Measurements from ENCODE around the gene C17orf67. TPM values are rescaled to one million over a fixed set of nuclear protein-coding genes. Genes with fewer than 3 reads are reported as not detected.

The C17orf67 gene
- total and polyA plus RNA-seq, 2 of the 8 experiments (the other 6 are each of a cell fraction or from before 2014, with no cell fraction given): 0.67 to 2.2 TPM

DNA sequence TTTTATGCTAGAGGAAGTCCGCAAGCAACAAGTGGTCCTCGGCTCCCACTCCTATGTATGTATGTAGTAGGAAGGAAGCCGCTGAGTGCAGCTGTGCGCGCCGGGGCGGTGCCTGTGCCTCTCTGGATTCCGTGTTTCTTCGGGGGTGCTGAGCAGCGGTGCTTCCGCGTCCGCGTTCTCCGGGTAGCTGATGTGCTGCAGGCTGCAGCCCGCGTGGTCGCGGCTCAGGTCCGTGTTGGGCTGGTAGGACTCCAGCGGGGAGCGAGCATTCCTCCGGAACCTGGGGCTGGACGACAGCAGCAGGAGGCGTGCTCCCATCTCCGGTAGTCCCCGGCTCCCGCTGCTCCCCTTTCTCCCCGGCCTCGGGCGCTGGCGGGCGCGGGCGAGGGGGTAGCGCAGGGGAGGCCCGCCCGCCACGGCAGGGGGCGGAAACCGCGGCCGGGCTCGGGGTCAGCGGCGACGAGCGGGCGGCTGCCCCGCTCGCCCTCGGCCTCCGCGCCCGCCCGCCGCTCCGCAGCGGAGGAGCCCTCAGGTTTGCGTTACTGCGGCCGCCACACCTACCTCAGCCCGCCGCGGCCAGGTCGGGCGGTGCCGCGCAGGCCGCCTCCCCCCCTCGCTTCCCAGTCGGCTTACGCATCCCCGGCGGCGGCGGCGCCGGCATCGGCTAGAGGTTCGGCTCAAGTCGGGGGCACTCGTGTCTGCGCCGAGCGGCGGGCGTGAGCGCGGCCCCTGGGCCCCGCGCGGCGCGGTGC lies 487 bp downstream of the C17orf67 start:
- peak overlapping the region; percentile 52 for H4K5ac ChIP-seq (ENCODE audit: insufficient read length, low read depth, low read length)
- no peak overlapping the region; the same call in 1 of the 2 replicates for H3K27ac ChIP-seq (ENCODE audit: low read depth, low read length)
- H2AK5ac ChIP-seq (ENCODE audit: low read depth, low read length): no peak overlapping the region
- peaks cover 0 to 12% of the 10 kb centered on the region in 2 experiments for H4K20me1 ChIP-seq (replicated peaks in 1 of 2; ENCODE audit: control insufficient read depth in 1 of 2, insufficient read depth in 2 of 2, low read length in 2 of 2)
- peak overlapping the region; percentile 66 to 98 for H3K4me2 ChIP-seq (ENCODE audit: insufficient read depth in 1 of 2, low read depth in 2 of 2, low read length in 2 of 2)
- H2BK20ac ChIP-seq (ENCODE audit: low read length): no peak overlapping the region
- ChIA-PET CTCF (ENCODE audit: partially characterized antibody) (interaction anchor here (1.9 kb wide), 1 partner anchor 18 kb away, joined by 6 read pairs; no protein-coding TSS in a partner anchor), POLR2A (ENCODE audit: partially characterized antibody) (interaction anchor here (0.8 to 1.7 kb wide), 5 partner anchors 9 to 206 kb away, joined by 3 to 5 read pairs (median 3); no protein-coding TSS in a partner anchor)
- H2BK5ac ChIP-seq (ENCODE audit: low read depth, low read length): no peak overlapping the region
- H3K9me3 ChIP-seq (ENCODE audit: insufficient read depth in 2 of 2, low read depth in 1 of 2, low read length in 1 of 2): no peaks in the 10 kb centered on the region; a peak in 1 of 4 replicates
- peak; percentile 31 to 75 for DNase-seq (ENCODE audit: low read depth in 1 of 2, low spot score in 2 of 2)
- no peak overlapping the region; the same call in 1 of the 2 replicates for H3K18ac ChIP-seq (ENCODE audit: extremely low read depth, low read length)
- no peaks in the 10 kb centered on the region; the same call in 1 of the 2 replicates for H3K79me1 ChIP-seq (ENCODE audit: low read depth, low read length)
- H3K56ac ChIP-seq (replicated peaks; ENCODE audit: insufficient read length, low read depth, low read length): no peak overlapping the region
- H2AFZ ChIP-seq (ENCODE audit: low read length): no peak overlapping the region; the same call in 1 of the 2 replicates
- peak overlapping the region; percentile 76 for H4K91ac ChIP-seq (replicated peaks; ENCODE audit: insufficient read length, low read length)
- peak overlapping the region; percentile 65 for H2BK120ac ChIP-seq (replicated peaks; ENCODE audit: low read depth, low read length)
- H3K79me2 ChIP-seq (ENCODE audit: control insufficient read depth in 1 of 2, insufficient read depth in 2 of 2, low read length in 2 of 2): peaks cover 0 to 8% of the 10 kb centered on the region in 2 experiments; a peak in 1 of 4 replicates
- H3K36me3 ChIP-seq (ENCODE audit: control insufficient read depth in 2 of 4, insufficient read depth in 4 of 4, low read length in 3 of 4): no peaks in the 10 kb centered on the region; a peak in 1 of 8 replicates
- peak overlapping the region; percentile 71 for H3K4ac ChIP-seq (replicated peaks; ENCODE audit: insufficient read length, low read depth, low read length)
- WGBS, 2 experiments (ENCODE audit: extremely low coverage in 1 of 2, insufficient coverage in 1 of 2, insufficient read length in 1 of 2, insufficient replicate concordance in 2 of 2, low coverage in 1 of 2, low lambda C conversion rate in 2 of 2, missing lambda C conversion rate in 1 of 2): 1% methylated on average over 32 of the region's 95 CpGs; no CpG with 5 or more reads in 1 of the 2 experiments
- peaks cover 18% of the 10 kb centered on the region for H3K23me2 ChIP-seq (ENCODE audit: low read depth, low read length)
- peaks cover 0 to 8% (median 6%) of the 10 kb centered on the region in 4 experiments; a peak in 6 of 7 replicates for H3K27me3 ChIP-seq (replicated peaks in 1 of 4; ENCODE audit: control insufficient read depth in 3 of 4, extremely low read depth in 1 of 4, insufficient read depth in 3 of 4, low read length in 3 of 4)
- no peak overlapping the region for H3K14ac ChIP-seq (ENCODE audit: insufficient read length)
- H2BK15ac ChIP-seq (ENCODE audit: low read length): peak overlapping the region; percentile 96; the same call in 1 of the 2 replicates
- no peak overlapping the region for H3K23ac ChIP-seq (ENCODE audit: insufficient read length)
- no peak for FAIRE-seq
- peaks cover 0 to 9% (median 5%) of the 10 kb centered on the region in 4 experiments; a peak in 5 of 7 replicates for H3K4me1 ChIP-seq (replicated peaks in 1 of 4; ENCODE audit: control insufficient read depth in 3 of 4, insufficient read depth in 4 of 4, low read length in 3 of 4)
- H3K9ac ChIP-seq (replicated peaks in 1 of 4; ENCODE audit: extremely low read depth in 1 of 4, low read depth in 3 of 4, low read length in 3 of 4): peak overlapping the region in 3 of 4 experiments; percentile 24 to 47 (median 26); a peak in 4 of 7 replicates
- peak overlapping the region; percentile 59 to 77 (median 74) for H3K4me3 ChIP-seq (ENCODE audit: extremely low read depth in 1 of 4, insufficient read depth in 2 of 4, low read depth in 3 of 4, low read length in 4 of 4)
- H4K8ac ChIP-seq (ENCODE audit: extremely low read depth, insufficient read depth, low read length): peak overlapping the region; percentile 90; the same call in 1 of the 2 replicates
- H2BK12ac ChIP-seq (ENCODE audit: low read depth, low read length): no peak overlapping the region
- TF ChIP-seq SIN3A (conservative IDR thresholded peaks at IDR 0.05 in 1 of 2, IDR thresholded peaks at IDR 0.05 in 1 of 2; ENCODE audit: low read depth in 1 of 2, low read length in 2 of 2) (peak in 1 of 2 experiments; percentile 11; a peak in 1 of 4 replicates), CBX8 (IDR thresholded peaks at IDR 0.05; ENCODE audit: borderline replicate concordance, low read depth, low read length) (no peak), CREB1 (IDR thresholded peaks at IDR 0.05) (no peak), MAFK (IDR thresholded peaks at IDR 0.05; ENCODE audit: low read depth, low read length) (no peak), POLR2AphosphoS5 (IDR thresholded peaks at IDR 0.05; ENCODE audit: low read depth, low read length) (0 out of 2 replicates have a peak, but pooled peaks have one; percentile 0), NANOG (IDR thresholded peaks at IDR 0.05; ENCODE audit: insufficient read depth, low read depth, low read length, poor library complexity, severe bottlenecking) (no peak), JUN (IDR thresholded peaks at IDR 0.05; ENCODE audit: low read depth, low read length) (no peak), RXRA (IDR thresholded peaks at IDR 0.05; ENCODE audit: insufficient read depth, low read depth, low read length) (no peak), SP2 (IDR thresholded peaks at IDR 0.05; ENCODE audit: low read length) (no peak), JUND (IDR thresholded peaks at IDR 0.05; ENCODE audit: low read length) (no peak), NRF1 (IDR thresholded peaks at IDR 0.05; ENCODE audit: low read depth, low read length) (no peak), ASH2L (IDR thresholded peaks at IDR 0.05; ENCODE audit: low read length) (peak; percentile 80)

Data from H1 (cell line).